Right lobe of liver (tissue), 6 donors: ENCODE data around the gene ARL11. TPM values are rescaled to one million over a fixed set of nuclear protein-coding genes. Genes with fewer than 3 reads are reported as not detected.

Experiments used
- ATAC-seq, 4 donors: fragments of 200-7000 bp; cut with Tn5 transposase; one replicate each; pipeline ENCODE4 v1.9.1; 2020; ENCODE audit warnings: mild to moderate bottlenecking in 4 of 4, moderate library complexity in 4 of 4
- DNase-seq, 3 donors: peaks; one replicate each; pipeline ENCODE4 v3.0.0-alpha.2; 2020
- H3K27ac ChIP-seq, 3 donors: fragments of 200-600 bp; one replicate each; pipeline ENCODE4 v1.8.0; 2022
- H3K27me3 ChIP-seq, 2 donors: fragments of 200-600 bp; one replicate each; pipeline ENCODE4 v1.8.0; 2022
- H3K36me3 ChIP-seq, 4 donors: fragments of 200-600 bp; sonication (generic) in 1 of 4; one replicate each; pipeline versions ENCODE4 v1.5.1 to v1.8.0; 2017 to 2022; ENCODE audit warnings: control low read depth in 1 of 4
- H3K4me1 ChIP-seq, 4 donors: fragments of 200-600 bp; sonication (generic) in 1 of 4; one replicate each; pipeline versions ENCODE4 v1.5.1 to v1.8.0; 2017 to 2022; ENCODE audit warnings: control low read depth in 1 of 4
- H3K4me3 ChIP-seq, 3 donors: fragments of 200-600 bp; one replicate each; pipeline ENCODE4 v1.8.0; 2022
- H3K9me3 ChIP-seq, 4 donors: fragments of 200-600 bp; sonication (generic) in 1 of 4; one replicate each; pipeline versions ENCODE4 v1.5.1 to v1.8.0; 2017 to 2022; ENCODE audit warnings: control low read depth in 1 of 4
- POLR2A ChIP-seq: fragments of 450-650 bp; IDR thresholded peaks from one replicate; pipeline ENCODE4 v1.6.1; 2017; ENCODE audit warnings: antibody characterized with exemption, mild to moderate bottlenecking
- WGBS: methylation state at CpG from one replicate; pipeline ENCODE4 v1.1.6; 2018; ENCODE audit warnings: low coverage, low lambda C conversion rate; ENCODE audit not compliant: insufficient coverage; ENCODE audit errors: missing lambda C conversion rate; 5-methylcytosine and 5-hydroxymethylcytosine counted together
- intact Hi-C, 2 donors: fragments of 100-400 bp; cut with DNase I; formaldehyde crosslinking; loops; one replicate each; pipeline versions ENCODE4 v1.11.2 to v1.14.1; 2022
- total RNA-seq, 6 experiments: library from RNA; depleted of rRNA in 2 of 6; stranded (reverse); fragments of >200 nt in 2 of 6; fragmentation: NEBNext Ultra II Directional in 3 of 6; extraction: Animal tissue kit (Norgen Biotek cat#: 25700) in 3 of 6; gene quantifications; one replicate each; pipeline versions ENCODE4 v1.1.0 to v1.2.4, GENCODE V29; 2016 to 2023
- TF ChIP-seq, protein P1 (sequence below), 4 donors: fragments of 200-600 bp in 3 of 4; fragments of 450-650 bp in 1 of 4; IDR thresholded peaks; one replicate each; pipeline versions ENCODE4 v1.5.1 to v1.8.0; 2016 to 2022; ENCODE audit warnings: antibody characterized with exemption in 4 of 4, mild to moderate bottlenecking in 2 of 4
- donor health status: DM: no; HTN: yes; CAD: no.
- donor health status: DM: no; HTN: no; CAD: no.
- donor health status: DM: no; HTN: no; CAD: no.
- donor health status: DM: no; HTN: yes; CAD: no.
- donor health status: DM: no; HTN: yes; CAD: no.

ARL11 gene
- total RNA-seq, 6 experiments from 2014 or later, result 0.18 to 0.53 (median 0.39) TPM

DNA sequence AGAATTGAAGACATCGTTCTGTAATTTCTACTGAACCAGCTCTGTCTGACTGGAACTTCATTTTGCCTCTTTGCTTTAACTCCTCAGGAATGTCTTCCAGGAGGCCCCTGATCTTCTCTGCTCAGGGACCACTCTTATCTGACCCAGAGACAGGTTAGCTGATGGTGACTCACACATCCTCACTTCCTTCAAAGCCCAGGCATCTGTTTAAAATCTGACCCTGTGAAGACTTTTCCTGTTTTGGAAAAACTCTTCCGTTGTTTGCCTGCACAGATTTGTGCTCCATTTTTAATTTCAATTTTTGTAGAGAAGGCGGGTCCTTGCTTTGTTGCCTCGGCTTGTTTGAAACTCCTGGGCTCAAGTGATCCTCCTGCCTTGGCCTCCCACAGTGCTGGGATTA is 1.6 kb downstream of the ARL11 start:
- H3K9me3 ChIP-seq, result no peaks in the 10 kb centered on the region
- no peaks in the 10 kb centered on the region for H3K36me3 ChIP-seq
- WGBS, result 70% methylated on average over 4 of the region's 4 CpGs
- H3K4me3 ChIP-seq, result no peak overlapping the region
- DNase-seq (no peak), ATAC-seq (no peak)
- H3K4me1 ChIP-seq, result peaks cover 0 to 15% (median 3%) of the 10 kb centered on the region in 4 donors
- intact Hi-C loops, result no loop called here
- no peak overlapping the region for H3K27ac ChIP-seq
- no peaks in the 10 kb centered on the region for H3K27me3 ChIP-seq
- TF ChIP-seq POLR2A, result no peak
- TF ChIP-seq, protein P1, sequence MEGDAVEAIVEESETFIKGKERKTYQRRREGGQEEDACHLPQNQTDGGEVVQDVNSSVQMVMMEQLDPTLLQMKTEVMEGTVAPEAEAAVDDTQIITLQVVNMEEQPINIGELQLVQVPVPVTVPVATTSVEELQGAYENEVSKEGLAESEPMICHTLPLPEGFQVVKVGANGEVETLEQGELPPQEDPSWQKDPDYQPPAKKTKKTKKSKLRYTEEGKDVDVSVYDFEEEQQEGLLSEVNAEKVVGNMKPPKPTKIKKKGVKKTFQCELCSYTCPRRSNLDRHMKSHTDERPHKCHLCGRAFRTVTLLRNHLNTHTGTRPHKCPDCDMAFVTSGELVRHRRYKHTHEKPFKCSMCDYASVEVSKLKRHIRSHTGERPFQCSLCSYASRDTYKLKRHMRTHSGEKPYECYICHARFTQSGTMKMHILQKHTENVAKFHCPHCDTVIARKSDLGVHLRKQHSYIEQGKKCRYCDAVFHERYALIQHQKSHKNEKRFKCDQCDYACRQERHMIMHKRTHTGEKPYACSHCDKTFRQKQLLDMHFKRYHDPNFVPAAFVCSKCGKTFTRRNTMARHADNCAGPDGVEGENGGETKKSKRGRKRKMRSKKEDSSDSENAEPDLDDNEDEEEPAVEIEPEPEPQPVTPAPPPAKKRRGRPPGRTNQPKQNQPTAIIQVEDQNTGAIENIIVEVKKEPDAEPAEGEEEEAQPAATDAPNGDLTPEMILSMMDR (IDR thresholded peaks at IDR 0.05), result no peak

DNA sequence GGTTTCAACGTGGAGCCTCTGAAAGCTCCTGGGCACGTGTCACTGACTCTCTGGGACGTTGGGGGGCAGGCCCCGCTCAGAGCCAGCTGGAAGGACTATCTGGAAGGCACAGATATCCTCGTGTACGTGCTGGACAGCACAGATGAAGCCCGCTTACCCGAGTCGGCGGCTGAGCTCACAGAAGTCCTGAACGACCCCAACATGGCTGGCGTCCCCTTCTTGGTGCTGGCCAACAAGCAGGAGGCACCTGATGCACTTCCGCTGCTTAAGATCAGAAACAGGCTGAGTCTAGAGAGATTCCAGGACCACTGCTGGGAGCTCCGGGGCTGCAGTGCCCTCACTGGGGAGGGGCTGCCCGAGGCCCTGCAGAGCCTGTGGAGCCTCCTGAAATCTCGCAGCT is 2.3 kb downstream of the ARL11 start:
- Histone ChIP-seq H3K27me3 (no peaks in the 10 kb centered on the region), H3K4me3 (no peak overlapping the region), H3K9me3 (no peaks in the 10 kb centered on the region), H3K4me1 (peaks cover 0 to 11% (median 3%) of the 10 kb centered on the region in 4 donors), H3K27ac (no peak overlapping the region), H3K36me3 (no peaks in the 10 kb centered on the region)
- no peak for TF ChIP-seq POLR2A
- DNase-seq (no peak), ATAC-seq (no peak)
- no CpG with 5 or more reads among the region's 16 CpGs for WGBS
- intact Hi-C loops, result no loop called here

DNA sequence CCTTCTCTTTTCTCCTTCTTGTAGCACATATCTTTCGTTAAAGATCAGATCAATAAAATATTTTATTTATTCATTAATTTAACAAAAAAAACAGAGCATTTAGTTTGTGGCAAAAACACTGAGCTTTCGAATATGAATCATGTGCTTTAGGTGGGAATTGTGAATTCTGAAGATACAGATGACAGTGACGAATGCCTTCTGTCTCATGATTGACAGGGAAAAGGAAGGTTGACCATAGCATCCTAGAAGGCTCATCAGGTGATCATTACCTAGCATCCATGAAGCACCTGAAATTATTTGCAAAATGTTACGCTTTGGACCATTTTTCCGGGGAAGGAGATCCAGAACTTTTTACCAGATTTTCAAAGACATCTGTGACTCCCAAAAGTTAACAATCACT is 3.8 kb downstream of the ARL11 start:
- Histone ChIP-seq H3K36me3 (no peaks in the 10 kb centered on the region), H3K27ac (no peak overlapping the region), H3K4me3 (no peak overlapping the region), H3K9me3 (no peaks in the 10 kb centered on the region), H3K27me3 (no peaks in the 10 kb centered on the region), H3K4me1 (no peaks in the 10 kb centered on the region)
- intact Hi-C loops, result no loop called here
- ATAC-seq (no peak), DNase-seq (no peak)
- 81% methylated on average over 5 of the region's 5 CpGs for WGBS
- TF ChIP-seq, protein P1 (IDR thresholded peaks at IDR 0.05), result no peak
- TF ChIP-seq POLR2A, result no peak

DNA sequence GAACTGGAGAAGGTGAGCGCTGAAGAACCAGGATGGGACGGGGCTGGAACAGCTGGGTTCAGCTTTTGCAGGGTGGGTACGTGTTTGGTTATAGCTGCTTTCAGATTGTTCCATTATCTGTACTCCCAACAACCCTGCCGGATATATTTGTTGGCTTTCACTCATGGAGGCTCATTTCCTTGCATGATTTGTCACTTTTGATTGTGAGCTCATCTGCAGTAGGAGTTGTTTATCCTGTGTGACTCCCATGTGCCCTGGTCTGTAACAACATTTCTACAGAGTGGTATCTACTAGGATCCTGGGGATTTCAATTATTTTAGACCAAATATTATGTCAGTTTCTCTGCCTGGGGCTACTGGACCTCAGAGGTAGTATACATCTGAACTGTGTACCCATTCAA is 5.4 kb downstream of the ARL11 start:
- H3K4me1 ChIP-seq, result no peaks in the 10 kb centered on the region
- no peaks in the 10 kb centered on the region for H3K36me3 ChIP-seq
- WGBS, result 80% methylated on average over 3 of the region's 4 CpGs
- no peaks in the 10 kb centered on the region for H3K27me3 ChIP-seq
- TF ChIP-seq POLR2A, result no peak
- TF ChIP-seq, protein P1 (IDR thresholded peaks at IDR 0.05), result no peak
- no peak overlapping the region for H3K27ac ChIP-seq
- DNase-seq (no peak), ATAC-seq (peak in 2 of 4 donors; percentile 16 to 37)
- intact Hi-C loops, result no loop called here
- H3K4me3 ChIP-seq, result no peak overlapping the region
- no peaks in the 10 kb centered on the region for H3K9me3 ChIP-seq

DNA sequence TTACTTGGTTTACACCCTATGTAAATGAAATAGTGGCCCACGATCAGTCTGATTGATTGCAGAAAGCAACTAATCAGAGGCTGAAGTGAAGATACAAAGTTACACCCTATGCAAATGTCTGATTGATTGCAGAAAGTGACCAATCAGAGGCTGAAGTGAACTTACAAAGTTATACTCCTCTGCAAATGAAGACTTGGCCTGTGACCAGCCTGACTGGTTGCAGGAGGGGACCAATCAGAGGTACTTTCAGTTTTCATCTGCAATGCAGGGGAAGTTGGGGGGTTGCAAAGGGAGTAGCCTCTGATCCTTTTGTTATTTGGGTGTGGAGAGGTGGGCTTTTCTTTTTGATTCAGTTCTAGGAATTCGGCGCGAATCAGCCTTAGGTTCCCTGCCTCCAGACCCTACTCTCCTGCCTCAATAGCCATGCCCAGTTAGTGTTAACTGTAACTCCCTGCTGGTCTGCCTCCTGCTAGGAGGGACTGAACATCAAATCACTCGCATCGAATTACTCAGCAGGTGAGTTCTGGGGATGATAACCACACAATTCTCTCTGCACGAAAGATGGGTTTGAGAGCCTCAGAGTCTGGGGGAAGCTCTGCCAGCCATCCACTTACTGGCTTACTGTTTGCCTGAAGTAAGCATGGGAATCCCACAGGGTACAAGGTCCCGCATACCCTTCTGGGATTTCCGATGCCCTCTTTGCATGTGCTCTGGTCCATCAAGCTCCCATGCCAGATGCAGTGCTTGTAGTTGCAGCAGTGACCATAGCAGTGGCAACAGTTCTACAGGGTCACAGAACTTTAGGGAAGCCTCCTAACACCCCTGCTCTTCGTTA is 7.5 kb downstream of the ARL11 start:
- Histone ChIP-seq H3K36me3 (no peaks in the 10 kb centered on the region), H3K9me3 (no peaks in the 10 kb centered on the region), H3K4me3 (peak overlapping the region; percentile 12 to 34 (median 26)), H3K27me3 (no peaks in the 10 kb centered on the region), H3K4me1 (no peaks in the 10 kb centered on the region), H3K27ac (no peak overlapping the region)
- intact Hi-C loops, result no loop called here
- WGBS, result 54% methylated on average over 7 of the region's 10 CpGs
- DNase-seq (no peak), ATAC-seq (peak; percentile 49 to 57 (median 52))
- no peak for TF ChIP-seq POLR2A
- TF ChIP-seq, protein P1 (IDR thresholded peaks at IDR 0.05), result no peak
